GM23248 (cell line): ENCODE measurements around the gene CASP7. TPM values are rescaled to one million over a fixed set of nuclear protein-coding genes. Genes with fewer than 3 reads are reported as not detected.
"Not testable (repeated sequence)": the region's sequence is repeated elsewhere in the genome, so short reads cannot be mapped to it uniquely, and the experiment has no call there.

Experiments
- DNase-seq: peaks from one replicate; pipeline ENCODE4 v3.0.0-alpha.2; 2015
- H2AFZ ChIP-seq: fragments of 200-600 bp; sonication (generic); 2 replicates; pipeline ENCODE4 v1.6.1; 2016; ENCODE audit warnings: antibody characterized with exemption
- H3F3A ChIP-seq: fragments of 200-600 bp; sonication (generic); 2 replicates; pipeline ENCODE4 v1.6.1; 2016; ENCODE audit warnings: mild to moderate bottlenecking, antibody characterized with exemption, mixed run types; ENCODE audit not compliant: insufficient read depth
- H3K27ac ChIP-seq: fragments of 200-600 bp; sonication (generic); 2 replicates; pipeline ENCODE4 v1.5.1; 2016; ENCODE audit warnings: mild to moderate bottlenecking
- H3K27me3 ChIP-seq: fragments of 200-600 bp; sonication (generic); replicated peaks from 2 replicates; pipeline ENCODE4 v1.6.1; 2016; ENCODE audit warnings: mild to moderate bottlenecking; ENCODE audit not compliant: insufficient read depth
- H3K36me3 ChIP-seq: fragments of 200-600 bp; sonication (generic); 2 replicates; pipeline ENCODE4 v1.6.1; 2016; ENCODE audit warnings: low read depth, mild to moderate bottlenecking
- H3K4me1 ChIP-seq: fragments of 200-600 bp; sonication (generic); 2 replicates; pipeline ENCODE4 v1.6.1; 2016; ENCODE audit warnings: mild to moderate bottlenecking; ENCODE audit not compliant: insufficient read depth
- H3K4me2 ChIP-seq: fragments of 200-600 bp; sonication (generic); one replicate; pipeline ENCODE4 v1.6.1; 2016; ENCODE audit warnings: mild to moderate bottlenecking; ENCODE audit not compliant: unreplicated experiment
- H3K4me3 ChIP-seq: fragments of 200-600 bp; sonication (generic); 2 replicates; pipeline ENCODE4 v1.5.1; 2016; ENCODE audit warnings: mild to moderate bottlenecking
- H3K79me2 ChIP-seq: fragments of 200-600 bp; sonication (generic); 2 replicates; pipeline ENCODE4 v1.6.1; 2016; ENCODE audit warnings: mild to moderate bottlenecking; ENCODE audit not compliant: insufficient read depth
- H3K9ac ChIP-seq: fragments of 200-600 bp; sonication (generic); 2 replicates; pipeline ENCODE4 v1.6.1; 2016; ENCODE audit warnings: mild to moderate bottlenecking
- H3K9me2 ChIP-seq: fragments of 200-600 bp; sonication (generic); 2 replicates; pipeline ENCODE4 v1.6.1; 2016; ENCODE audit warnings: mixed run types, mild to moderate bottlenecking, moderate library complexity; ENCODE audit not compliant: insufficient read depth
- H3K9me3 ChIP-seq: fragments of 200-600 bp; sonication (generic); one replicate; pipeline ENCODE4 v1.6.1; 2017; ENCODE audit warnings: low read depth
- H4K20me1 ChIP-seq: fragments of 200-600 bp; sonication (generic); 2 replicates; pipeline ENCODE4 v1.6.0; 2016; ENCODE audit not compliant: insufficient read depth
- EZH2 ChIP-seq: fragments of 200-600 bp; sonication (generic); IDR thresholded peaks from 2 replicates; pipeline ENCODE4 v1.6.1; 2018; ENCODE audit warnings: antibody characterized with exemption, mild to moderate bottlenecking; ENCODE audit not compliant: insufficient read depth, poor library complexity, severe bottlenecking
- EZH2phosphoT487 ChIP-seq: fragments of 200-600 bp; sonication (generic); IDR thresholded peaks from 2 replicates; pipeline ENCODE4 v1.6.1; 2018; ENCODE audit warnings: antibody characterized with exemption, moderate library complexity, mild to moderate bottlenecking, low read depth; ENCODE audit not compliant: insufficient read depth
- WGBS, 2 experiments: methylation state at CpG; one replicate each; pipeline ENCODE4 v1.1.6; 2015 to 2017; ENCODE audit warnings: low lambda C conversion rate in 2 of 2, low coverage in 1 of 2; ENCODE audit errors: missing lambda C conversion rate in 2 of 2; 5-methylcytosine and 5-hydroxymethylcytosine counted together
- in situ Hi-C: fragments of 300-500 bp; cut with MboI; formaldehyde crosslinking; loops from 2 replicates; pipeline ENCODE4 v1.15.0; 2020
- polyA plus RNA-seq: library from polyadenylated mRNA; unstranded; fragments of >200 nt; fragmentation: Nextera tagmentation; extraction: Ambion mirVana; gene quantifications from 2 replicates; pipeline ENCODE4 v1.2.1, GENCODE V29; 2016
- total RNA-seq: library from RNA; depleted of rRNA; stranded (reverse); fragments of >200 nt; shearing (Covaris generic); gene quantifications from 2 replicates; pipeline ENCODE4 v1.2.3, GENCODE V29; 2014

The CASP7 gene
- total and polyA plus RNA-seq, 2 experiments from 2014 or later: 18.7 to 22.7 TPM

- no peaks in the 10 kb centered on the region for H3K36me3 ChIP-seq
- no peaks in the 10 kb centered on the region for H3K9me2 ChIP-seq
- H2AFZ ChIP-seq: no peak overlapping the region
- H3K4me1 ChIP-seq: no peaks in the 10 kb centered on the region
- H3K79me2 ChIP-seq: no peaks in the 10 kb centered on the region
- H3F3A ChIP-seq: no peaks in the 10 kb centered on the region
- no peak for DNase-seq
- no peak overlapping the region for H3K9ac ChIP-seq
- in situ Hi-C loops: no loop called here
- no peaks in the 10 kb centered on the region for H3K9me3 ChIP-seq
- H3K27me3 ChIP-seq: peaks cover 48% of the 10 kb centered on the region
- no peaks in the 10 kb centered on the region for H4K20me1 ChIP-seq
- no peak overlapping the region for H3K4me3 ChIP-seq
- TF ChIP-seq EZH2phosphoT487: no peak
- TF ChIP-seq EZH2: no peak
- no peak overlapping the region for H3K4me2 ChIP-seq
- WGBS, 2 experiments: 21% methylated on average over 3 of the region's 3 CpGs
- H3K27ac ChIP-seq: no peak overlapping the region
Observed at GRCh38 chr10:113765910-113766309, 86.2 kb downstream of the CASP7 start.

- H3F3A ChIP-seq: no peaks in the 10 kb centered on the region
- TF ChIP-seq EZH2: no peak
- no peak for TF ChIP-seq EZH2phosphoT487
- H4K20me1 ChIP-seq: no peaks in the 10 kb centered on the region
- H3K79me2 ChIP-seq: no peaks in the 10 kb centered on the region
- H3K9me3 ChIP-seq: no peaks in the 10 kb centered on the region
- no peak overlapping the region for H3K27ac ChIP-seq
- peaks cover 55% of the 10 kb centered on the region for H3K27me3 ChIP-seq
- H3K36me3 ChIP-seq: no peaks in the 10 kb centered on the region
- H3K4me2 ChIP-seq: no peak overlapping the region
- in situ Hi-C loops: no loop called here
- no peak overlapping the region for H3K4me3 ChIP-seq
- no peaks in the 10 kb centered on the region for H3K9me2 ChIP-seq
- DNase-seq: no peak
- H3K4me1 ChIP-seq: no peaks in the 10 kb centered on the region
- H3K9ac ChIP-seq: no peak overlapping the region
- 50 to 54% methylated on average over 2 of the region's 2 CpGs for WGBS, 2 experiments
- no peak overlapping the region for H2AFZ ChIP-seq
Observed at GRCh38 chr10:113767222-113767621, 87.5 kb downstream of the CASP7 start.

DNA sequence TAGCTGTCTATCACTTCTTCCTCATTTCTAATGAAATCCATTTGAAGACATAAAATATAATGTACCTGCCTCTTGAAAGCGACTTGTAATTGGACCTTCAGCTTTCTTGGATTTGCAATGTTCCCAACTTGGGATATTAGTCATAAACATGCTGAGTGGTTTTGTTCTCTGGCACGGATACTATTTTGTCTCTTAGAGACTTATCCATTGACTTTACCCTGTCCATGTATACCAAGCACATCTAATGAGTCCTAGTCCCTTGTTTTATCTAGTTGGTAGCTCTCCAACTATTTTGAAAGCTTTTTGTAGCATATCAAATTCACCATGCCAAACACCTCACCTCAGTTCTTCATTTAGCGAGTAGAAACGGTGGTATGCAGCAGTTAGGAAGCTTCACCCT is 90.6 kb downstream of the CASP7 start:
- WGBS, 2 experiments: 76 to 77% methylated on average over 4 of the region's 4 CpGs
- no peaks in the 10 kb centered on the region for H3F3A ChIP-seq
- H3K9me3 ChIP-seq: no peaks in the 10 kb centered on the region

GRCh38 chr10:113771131-113771530 is 91.4 kb downstream of the CASP7 start:
- in situ Hi-C loops, H3K27ac ChIP-seq, H3K4me3 ChIP-seq, H4K20me1 ChIP-seq, H3K4me1 ChIP-seq, H3K9me3 ChIP-seq, H2AFZ ChIP-seq, DNase-seq, H3K9me2 ChIP-seq, H3K4me2 ChIP-seq, H3K9ac ChIP-seq, H3K36me3 ChIP-seq, H3K79me2 ChIP-seq, H3F3A ChIP-seq: not testable (repeated sequence)
- peaks cover 69% of the 10 kb centered on the region for H3K27me3 ChIP-seq
- 61 to 62% methylated on average over 3 of the region's 3 CpGs for WGBS, 2 experiments

More for the DNA sequence above, 90.6 kb downstream of the CASP7 start:
- Histone ChIP-seq H3K36me3 (no peaks in the 10 kb centered on the region), H3K4me1 (no peaks in the 10 kb centered on the region), H3K27me3 (peaks cover 64% of the 10 kb centered on the region), H3K4me3 (no peak overlapping the region), H3K79me2 (no peaks in the 10 kb centered on the region), H3K4me2 (no peak overlapping the region), H3K27ac (no peak overlapping the region), H3K9me2 (no peaks in the 10 kb centered on the region), H2AFZ (no peak overlapping the region), H4K20me1 (no peaks in the 10 kb centered on the region), H3K9ac (no peak overlapping the region)
- DNase-seq: no peak
- in situ Hi-C loops: no loop called here
- TF ChIP-seq EZH2 (no peak), EZH2phosphoT487 (no peak)

GRCh38 chr10:113775686-113776294 is 96.1 kb downstream of the CASP7 start:
- H3K4me1 ChIP-seq: peaks cover 6% of the 10 kb centered on the region; the same call in 1 of the 2 replicates
- TF ChIP-seq EZH2phosphoT487 (no peak), EZH2 (no peak)
- no peaks in the 10 kb centered on the region for H3K79me2 ChIP-seq
- H2AFZ ChIP-seq: no peak overlapping the region
- DNase-seq: no peak
- H3K36me3 ChIP-seq: no peaks in the 10 kb centered on the region
- no peak overlapping the region for H3K9ac ChIP-seq
- H3K4me3 ChIP-seq: no peak overlapping the region
- no peaks in the 10 kb centered on the region for H4K20me1 ChIP-seq
- 64 to 66% methylated on average over 4 of the region's 4 CpGs for WGBS, 2 experiments
- H3K27me3 ChIP-seq: peaks cover 47% of the 10 kb centered on the region
- no peaks in the 10 kb centered on the region for H3F3A ChIP-seq
- H3K9me3 ChIP-seq: no peaks in the 10 kb centered on the region
- in situ Hi-C loops: no loop called here
- no peaks in the 10 kb centered on the region for H3K9me2 ChIP-seq
- H3K4me2 ChIP-seq: no peak overlapping the region
- H3K27ac ChIP-seq: no peak overlapping the region
